PC-3 (cell line): Measurements from ENCODE around the gene STX18.

Source experiments
- EZH2 ChIP-seq: fragments of 300-600 bp; sonication (generic); IDR thresholded peaks from one replicate; pipeline ENCODE4 v1.6.1; 2017; ENCODE audit warnings: antibody characterized with exemption, mild to moderate bottlenecking, low read length; ENCODE audit not compliant: unreplicated experiment
- TF ChIP-seq, protein P1 (sequence below): fragments of 300-600 bp; sonication (generic); conservative IDR thresholded peaks from 2 replicates; pipeline ENCODE4 v1.5.1; 2017; ENCODE audit warnings: antibody characterized with exemption, low read depth, mild to moderate bottlenecking, low read length

DNA sequence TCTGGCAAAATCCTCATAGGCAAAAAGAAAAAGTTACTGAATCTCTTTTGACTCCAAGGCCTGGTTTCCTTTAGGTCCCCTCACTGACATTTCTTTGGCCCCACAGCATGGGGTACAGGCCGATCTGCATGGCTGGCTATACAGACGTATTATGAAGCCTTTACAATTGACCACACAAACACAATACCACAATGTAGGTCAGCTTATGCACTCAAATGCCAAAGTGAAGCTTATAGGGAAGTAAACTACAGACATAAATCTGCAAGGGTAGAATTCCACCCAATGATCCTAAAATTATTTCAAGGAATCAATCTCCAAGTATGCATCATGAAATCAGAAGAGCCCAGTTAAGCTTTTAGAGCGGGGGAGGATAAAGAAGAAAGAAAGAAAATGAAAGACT is 20.7 kb downstream of the STX18 start:
- TF ChIP-seq, protein P1, sequence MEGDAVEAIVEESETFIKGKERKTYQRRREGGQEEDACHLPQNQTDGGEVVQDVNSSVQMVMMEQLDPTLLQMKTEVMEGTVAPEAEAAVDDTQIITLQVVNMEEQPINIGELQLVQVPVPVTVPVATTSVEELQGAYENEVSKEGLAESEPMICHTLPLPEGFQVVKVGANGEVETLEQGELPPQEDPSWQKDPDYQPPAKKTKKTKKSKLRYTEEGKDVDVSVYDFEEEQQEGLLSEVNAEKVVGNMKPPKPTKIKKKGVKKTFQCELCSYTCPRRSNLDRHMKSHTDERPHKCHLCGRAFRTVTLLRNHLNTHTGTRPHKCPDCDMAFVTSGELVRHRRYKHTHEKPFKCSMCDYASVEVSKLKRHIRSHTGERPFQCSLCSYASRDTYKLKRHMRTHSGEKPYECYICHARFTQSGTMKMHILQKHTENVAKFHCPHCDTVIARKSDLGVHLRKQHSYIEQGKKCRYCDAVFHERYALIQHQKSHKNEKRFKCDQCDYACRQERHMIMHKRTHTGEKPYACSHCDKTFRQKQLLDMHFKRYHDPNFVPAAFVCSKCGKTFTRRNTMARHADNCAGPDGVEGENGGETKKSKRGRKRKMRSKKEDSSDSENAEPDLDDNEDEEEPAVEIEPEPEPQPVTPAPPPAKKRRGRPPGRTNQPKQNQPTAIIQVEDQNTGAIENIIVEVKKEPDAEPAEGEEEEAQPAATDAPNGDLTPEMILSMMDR = no peak
- no peak for TF ChIP-seq EZH2
